ENCODE measurements around the gene DOK4.
"Not testable (repeated sequence)": the region's sequence is repeated elsewhere in the genome, so short reads cannot be mapped to it uniquely, and the experiment has no call there.

DOK4 gene

GRCh38 chr16:57445510-57445909 is 40.8 kb downstream of the DOK4 start:
- CTCF ChIA-PET: no interaction called here
- POLR2A ChIA-PET (ENCODE audit: low non-redundant PET): no interaction called here
- no peak for DNase-seq (ENCODE audit: low spot score)
- TF ChIP-seq CTCF (conservative IDR thresholded peaks at IDR 0.05; ENCODE audit: low read depth): no peak
- H3K27ac ChIP-seq: peak overlapping the region; percentile 12

GRCh38 chr16:57444711-57445110 is 41.6 kb downstream of the DOK4 start:
- DNase-seq (ENCODE audit: low spot score): peak; percentile 20

GRCh38 chr16:57440551-57440950 is 45.7 kb downstream of the DOK4 start:
- CTCF ChIA-PET: interaction anchor here (0.6 kb wide), 1 partner anchor 407 kb away, joined by 3 read pairs; no protein-coding TSS in a partner anchor
- POLR2A ChIA-PET (ENCODE audit: low non-redundant PET); DNase-seq (ENCODE audit: low spot score); H3K27ac ChIP-seq: not testable (repeated sequence)

More at GRCh38 chr16:57444711-57445110, 41.6 kb downstream of the DOK4 start:
- CTCF ChIA-PET: no interaction called here
- POLR2A ChIA-PET (ENCODE audit: low non-redundant PET): no interaction called here
- TF ChIP-seq CTCF (conservative IDR thresholded peaks at IDR 0.05; ENCODE audit: low read depth): no peak
- no peak overlapping the region for H3K27ac ChIP-seq

DNA sequence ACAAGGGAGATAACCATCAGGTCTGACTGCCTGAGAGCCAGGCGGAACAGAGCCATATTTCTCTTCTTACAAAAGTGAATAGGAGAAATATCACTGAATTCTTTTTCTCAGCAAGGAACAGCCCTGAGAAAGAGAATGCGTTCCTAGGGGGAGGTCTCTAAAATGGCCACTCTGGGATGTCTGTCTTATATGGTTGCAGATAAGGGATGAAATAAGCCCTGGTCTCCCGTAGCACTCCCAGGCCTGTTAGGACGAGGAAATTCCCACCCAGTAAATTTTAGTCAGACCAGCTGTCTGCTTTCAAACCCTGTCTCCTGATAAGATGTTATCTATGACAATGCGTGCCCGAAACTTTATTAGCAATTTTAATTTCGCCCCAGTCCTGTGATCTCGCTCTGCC is 46.3 kb downstream of the DOK4 start:
- POLR2A ChIA-PET (ENCODE audit: low non-redundant PET); H3K27ac ChIP-seq; CTCF ChIA-PET; DNase-seq (ENCODE audit: low spot score): not testable (repeated sequence)

GRCh38 chr16:57435838-57436237 is 50.5 kb downstream of the DOK4 start:
- POLR2A ChIA-PET (ENCODE audit: low non-redundant PET): no interaction called here
- no peak for TF ChIP-seq CTCF (conservative IDR thresholded peaks at IDR 0.05; ENCODE audit: low read depth)
- no peak overlapping the region for H3K27ac ChIP-seq
- CTCF ChIA-PET: no interaction called here
- no peak for DNase-seq (ENCODE audit: low spot score)

DNA sequence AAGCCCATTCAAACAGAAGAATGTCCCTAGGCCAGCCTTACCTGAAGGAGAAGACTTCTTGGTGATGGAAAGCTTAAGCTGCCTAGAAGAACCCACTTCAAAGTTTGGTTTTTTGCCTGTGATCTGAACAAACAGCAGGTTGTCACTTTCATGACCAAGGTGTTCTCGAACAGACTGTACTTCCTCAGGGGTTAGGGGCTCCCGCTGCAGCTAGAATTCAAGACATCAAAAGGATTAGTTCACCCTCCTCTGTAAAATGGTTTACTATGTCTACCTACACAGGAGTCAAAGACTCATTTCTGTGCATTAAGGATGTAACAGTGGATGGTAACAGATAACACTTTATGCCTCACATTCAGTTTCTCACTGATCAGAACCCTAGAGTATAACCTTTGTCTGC is 52.3 kb downstream of the DOK4 start:
- CTCF ChIA-PET: interaction anchor here (0.6 kb wide), 1 partner anchor 215 kb away, joined by 3 read pairs; no protein-coding TSS in a partner anchor
- POLR2A ChIA-PET (ENCODE audit: low non-redundant PET): no interaction called here
- DNase-seq (ENCODE audit: low spot score): no peak
- no peak overlapping the region for H3K27ac ChIP-seq
- no peak for TF ChIP-seq CTCF (conservative IDR thresholded peaks at IDR 0.05; ENCODE audit: low read depth)

- no peak for DNase-seq (ENCODE audit: low spot score)
- TF ChIP-seq CTCF (conservative IDR thresholded peaks at IDR 0.05; ENCODE audit: low read depth): no peak
- CTCF ChIA-PET: interaction anchor here (1.5 kb wide), 1 partner anchor 11 kb away, joined by 5 read pairs; no protein-coding TSS in a partner anchor
- POLR2A ChIA-PET (ENCODE audit: low non-redundant PET): no interaction called here
- no peak overlapping the region for H3K27ac ChIP-seq
Observed at GRCh38 chr16:57432989-57433388, 53.3 kb downstream of the DOK4 start.

DNA sequence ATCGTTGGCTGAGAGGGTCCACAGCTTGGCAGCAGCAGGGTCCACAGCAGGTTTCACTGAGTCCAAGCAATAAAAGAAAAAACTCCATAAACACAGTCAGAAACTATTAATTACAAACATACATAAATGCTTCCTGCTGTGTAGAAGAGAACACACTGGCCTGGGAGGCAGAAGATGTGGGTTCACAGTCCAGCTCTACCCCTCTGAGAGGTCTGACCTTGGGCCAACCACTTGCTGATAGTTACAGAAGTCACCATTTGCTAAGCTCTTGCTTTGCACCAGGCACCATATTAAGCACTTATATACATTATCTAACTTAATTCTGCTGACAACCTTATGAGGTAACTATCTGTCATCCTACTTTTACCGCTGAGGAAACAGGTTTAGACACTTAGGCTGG is 53.8 kb downstream of the DOK4 start:
- ChIA-PET CTCF (interaction anchor here (1.0 to 1.5 kb wide), 2 partner anchors 10 to 12 kb away, joined by 5 to 6 read pairs; no protein-coding TSS in a partner anchor), POLR2A (ENCODE audit: low non-redundant PET) (no interaction called here)
- TF ChIP-seq CTCF (conservative IDR thresholded peaks at IDR 0.05; ENCODE audit: low read depth): no peak
- H3K27ac ChIP-seq: no peak overlapping the region
- no peak for DNase-seq (ENCODE audit: low spot score)
